Bronchial epithelial cell (primary cell): ENCODE data around the gene MARF1. TPM values are rescaled to one million over a fixed set of nuclear protein-coding genes. Genes with fewer than 3 reads are reported as not detected.

Experiments used
- DNase-seq: peaks from one replicate; pipeline ENCODE4 v3.0.0-alpha.2; 2010; ENCODE audit warnings: low read depth
- FAIRE-seq: peaks from 2 replicates; lab custom pipeline; 2011; peaks lifted over from hg19 to GRCh38; lab: Jason Lieb, UNC
- H3K27me3 ChIP-seq: 2 replicates; pipeline ENCODE4 v1.5.1; 2011; ENCODE audit warnings: low read length; ENCODE audit not compliant: control insufficient read depth, insufficient read depth
- H3K36me3 ChIP-seq: 2 replicates; pipeline ENCODE4 v1.5.1; 2011; ENCODE audit warnings: low read length; ENCODE audit not compliant: control insufficient read depth, insufficient read depth
- H3K4me3 ChIP-seq: 2 replicates; pipeline ENCODE4 v1.5.1; 2011; ENCODE audit warnings: mild to moderate bottlenecking, low read depth, low read length, control low read depth
- CTCF ChIP-seq: IDR thresholded peaks from 2 replicates; pipeline ENCODE4 v1.5.1; 2011; ENCODE audit warnings: mild to moderate bottlenecking, moderate library complexity, low read length, control low read depth, inconsistent platforms; ENCODE audit not compliant: insufficient read depth, severe bottlenecking
- total RNA-seq: library from RNA; depleted of rRNA; stranded (reverse); fragments of >200 nt; gene quantifications from 2 replicates; pipeline ENCODE4 v1.2.1, GENCODE V29; 2014

MARF1 gene
- total RNA-seq, 1 donor from 2014 or later = 12.9 TPM

- no peak for TF ChIP-seq CTCF
- FAIRE-seq (no peak), DNase-seq (no peak)
- H3K36me3 ChIP-seq = peaks cover 23% of the 10 kb centered on the region
- no peak overlapping the region for H3K4me3 ChIP-seq
- H3K27me3 ChIP-seq = no peaks in the 10 kb centered on the region
Observed at GRCh38 chr16:15620611-15621195, 22.3 kb downstream of the MARF1 start.

GRCh38 chr16:15618392-15618791, 24.6 kb downstream of the MARF1 start:
- TF ChIP-seq CTCF = no peak
- DNase-seq (peak; percentile 35), FAIRE-seq (no peak)
- Histone ChIP-seq H3K4me3 (no peak overlapping the region), H3K36me3 (peaks cover 16% of the 10 kb centered on the region), H3K27me3 (no peaks in the 10 kb centered on the region)

- H3K4me3 ChIP-seq = no peak overlapping the region
- TF ChIP-seq CTCF = no peak
- FAIRE-seq = no peak
- peaks cover 16% of the 10 kb centered on the region for H3K36me3 ChIP-seq
- no peaks in the 10 kb centered on the region for H3K27me3 ChIP-seq
- DNase-seq = no peak
Observed at GRCh38 chr16:15617901-15618300, 25.1 kb downstream of the MARF1 start.

- FAIRE-seq (no peak), DNase-seq (no peak)
- Histone ChIP-seq H3K27me3 (no peaks in the 10 kb centered on the region), H3K36me3 (peaks cover 12% of the 10 kb centered on the region), H3K4me3 (no peak overlapping the region)
- TF ChIP-seq CTCF = no peak
Observed at GRCh38 chr16:15616475-15617165, 26.3 kb downstream of the MARF1 start.

- H3K4me3 ChIP-seq = no peak overlapping the region
- DNase-seq = no peak
- no peaks in the 10 kb centered on the region for H3K27me3 ChIP-seq
- H3K36me3 ChIP-seq = peaks cover 12% of the 10 kb centered on the region
- no peak for FAIRE-seq
- no peak for TF ChIP-seq CTCF
Observed at GRCh38 chr16:15616012-15616411, 26.9 kb downstream of the MARF1 start.

- FAIRE-seq (no peak), DNase-seq (peak; percentile 89)
- no peak for TF ChIP-seq CTCF
- Histone ChIP-seq H3K4me3 (no peak overlapping the region), H3K27me3 (no peaks in the 10 kb centered on the region), H3K36me3 (peaks cover 6% of the 10 kb centered on the region)
Observed at GRCh38 chr16:15613676-15614075, 29.3 kb downstream of the MARF1 start.
